PFSK-1 (cell line): ENCODE results near the gene CMTM4.

Source experiments
- FOXP2 ChIP-seq: optimal IDR thresholded peaks from 2 replicates; pipeline ENCODE3; 2011; ENCODE audit warnings: borderline replicate concordance, control low read depth, inconsistent platforms; ENCODE audit not compliant: insufficient read depth; ENCODE audit errors: extremely low read length, extremely low read depth
- POLR2AphosphoS5 ChIP-seq: IDR thresholded peaks from 2 replicates; pipeline ENCODE4 v1.6.1; 2012; ENCODE audit warnings: low read depth, mild to moderate bottlenecking, control low read depth, low read length, moderate library complexity
- REST ChIP-seq, 2 experiments: IDR thresholded peaks; 2 replicates each; pipeline versions ENCODE4 v1.6.1 to v1.8.0; 2011 to 2012; ENCODE audit warnings: low read depth in 2 of 2, low read length in 2 of 2, control low read depth in 1 of 2, inconsistent platforms in 1 of 2, mild to moderate bottlenecking in 1 of 2, moderate library complexity in 1 of 2; ENCODE audit not compliant: insufficient read depth in 1 of 2
- SIN3A ChIP-seq: IDR thresholded peaks from 2 replicates; pipeline ENCODE4 v1.6.1; 2012; ENCODE audit warnings: mild to moderate bottlenecking, low read length, moderate library complexity, borderline replicate concordance; ENCODE audit not compliant: insufficient read depth
- TAF1 ChIP-seq: IDR thresholded peaks from 2 replicates; pipeline ENCODE4 v1.6.1; 2012; ENCODE audit warnings: low read length, control low read depth, borderline replicate concordance; ENCODE audit not compliant: insufficient read depth

CMTM4 gene

GRCh38 chr16:66681676-66682075 lies 14.9 kb downstream of the CMTM4 start:
- no peak for TF ChIP-seq TAF1
- TF ChIP-seq REST (IDR thresholded peaks at IDR 0.05; ENCODE audit: insufficient read depth in 1 of 2, low read depth in 2 of 2, low read length in 2 of 2): no peak

GRCh38 chr16:66678337-66678736 lies 18.2 kb downstream of the CMTM4 start:
- TF ChIP-seq SIN3A (no peak), REST (IDR thresholded peaks at IDR 0.05; ENCODE audit: insufficient read depth in 1 of 2, low read depth in 2 of 2, low read length in 2 of 2) (no peak)

DNA sequence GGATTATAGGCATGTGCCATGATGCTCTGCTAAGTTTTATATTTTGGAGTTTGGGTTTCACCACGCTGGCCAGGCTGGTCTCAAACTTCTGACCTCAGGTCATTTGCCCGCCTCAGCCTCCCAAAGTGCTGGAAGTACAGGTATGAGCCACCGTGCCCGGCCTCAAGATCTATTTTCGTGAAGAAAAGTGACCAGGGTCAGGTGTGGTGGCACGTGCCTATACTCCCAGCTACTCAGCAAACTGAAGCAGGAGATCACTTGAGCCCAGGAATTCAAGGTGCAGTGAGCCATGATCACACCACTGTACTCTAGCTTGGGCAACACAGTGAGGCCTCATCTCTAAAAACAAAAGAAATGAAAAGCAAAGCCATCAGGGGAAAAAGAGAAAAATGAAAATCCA lies 18.7 kb downstream of the CMTM4 start:
- no peak for TF ChIP-seq REST (IDR thresholded peaks at IDR 0.05; ENCODE audit: insufficient read depth in 1 of 2, low read depth in 2 of 2, low read length in 2 of 2)
- no peak for TF ChIP-seq TAF1

GRCh38 chr16:66677179-66677578 lies 19.4 kb downstream of the CMTM4 start:
- TF ChIP-seq REST (IDR thresholded peaks at IDR 0.05; ENCODE audit: insufficient read depth in 1 of 2, low read depth in 2 of 2, low read length in 2 of 2) (no peak), FOXP2 (no peak), POLR2AphosphoS5 (no peak), TAF1 (no peak), SIN3A (no peak)

- TF ChIP-seq TAF1: no peak
- no peak for TF ChIP-seq FOXP2
- no peak for TF ChIP-seq POLR2AphosphoS5
- TF ChIP-seq REST (IDR thresholded peaks at IDR 0.05; ENCODE audit: insufficient read depth in 1 of 2, low read depth in 2 of 2, low read length in 2 of 2): no peak
- TF ChIP-seq SIN3A: no peak
Observed at GRCh38 chr16:66676599-66676998, 19.9 kb downstream of the CMTM4 start.
